T-helper 1 cell (primary cell): ENCODE measurements around the gene PCDH15.

Experiments
- DNase-seq, 5 donors: peaks; one replicate each; pipeline ENCODE4 v3.0.0-alpha.2; 2012 to 2020

The PCDH15 gene

DNA sequence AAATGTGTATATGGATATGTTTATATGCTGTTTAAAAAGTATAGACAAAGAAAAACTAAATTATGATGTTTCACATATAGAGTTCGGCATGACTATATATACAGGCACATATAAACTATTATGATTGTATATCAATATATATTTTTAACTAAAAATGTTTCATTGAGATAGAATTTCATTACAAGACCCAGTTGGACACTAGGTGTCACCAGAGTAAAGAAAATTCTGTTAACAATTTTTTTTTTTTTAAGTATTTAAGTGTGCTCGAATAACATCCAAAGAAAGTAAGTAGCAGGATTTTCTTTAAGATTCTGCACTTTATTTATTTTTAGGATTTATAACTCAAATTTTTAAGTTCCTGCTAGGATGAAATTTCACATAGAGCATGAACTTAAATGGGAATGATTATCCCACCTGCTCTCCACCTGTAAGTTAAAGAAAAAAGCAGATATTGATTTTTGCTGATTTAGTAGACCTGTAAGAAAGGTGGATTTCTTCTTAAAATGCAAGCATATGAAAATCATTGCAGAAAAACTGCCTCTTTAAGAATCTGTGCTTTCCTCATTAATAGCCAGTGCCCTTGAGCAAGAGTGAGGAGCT lies 961.5 kb downstream of the PCDH15 start:
- DNase-seq: no peak

DNA sequence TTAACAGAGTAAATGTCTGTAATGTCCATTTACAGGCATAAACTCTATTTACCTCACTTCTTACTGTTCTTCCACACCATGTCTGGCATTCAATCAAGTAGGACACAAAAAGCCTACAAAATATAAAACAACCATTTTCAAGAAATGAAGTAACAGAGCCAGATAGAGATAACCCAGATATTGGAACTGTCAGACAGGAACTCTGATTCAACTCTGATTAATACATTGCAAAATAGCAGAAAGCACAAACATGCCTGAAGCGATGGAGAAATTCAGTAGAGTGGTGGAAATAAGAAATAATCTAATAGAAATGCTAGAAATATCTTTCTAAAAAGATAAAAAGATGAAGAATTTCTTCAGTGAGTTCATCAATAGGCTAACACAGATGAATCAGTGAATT lies 964.4 kb downstream of the PCDH15 start:
- DNase-seq: no peak

DNA sequence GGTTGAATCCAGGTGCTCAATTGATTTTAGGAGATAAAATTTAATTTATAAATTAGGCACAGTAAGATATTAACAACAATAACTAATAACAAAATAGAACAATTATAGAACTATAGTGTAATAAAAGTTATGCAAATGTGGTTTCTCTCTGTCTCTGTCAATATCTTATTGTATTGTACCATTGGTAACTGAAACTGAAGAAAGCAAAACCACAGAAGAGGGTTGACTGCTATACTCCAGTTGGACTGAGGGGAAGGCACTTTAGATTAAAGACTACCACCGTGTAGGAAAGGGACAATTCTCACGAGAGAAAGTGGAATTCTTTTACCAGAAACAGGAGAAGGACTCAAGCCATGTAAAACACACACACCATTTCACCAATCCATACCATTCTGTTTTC lies 967.1 kb downstream of the PCDH15 start:
- DNase-seq: no peak

DNA sequence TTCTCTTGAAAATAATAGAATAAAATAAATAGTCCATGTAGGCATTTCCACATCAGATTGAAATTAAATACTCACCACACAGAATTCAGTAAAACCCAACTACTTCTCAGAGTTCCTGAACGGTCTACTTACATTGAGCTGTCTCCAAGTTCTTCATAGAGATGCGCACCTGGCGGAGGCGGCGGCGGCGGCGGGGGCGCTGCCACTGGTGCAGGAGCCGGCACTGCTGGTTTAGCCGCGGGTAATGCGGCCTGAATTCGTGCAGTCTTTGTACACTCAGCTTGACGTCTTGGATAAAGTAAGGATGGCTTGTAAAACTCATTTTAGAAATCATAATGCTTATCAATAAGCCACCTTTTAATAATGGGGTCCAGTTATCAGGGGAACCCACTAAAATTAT lies 973.8 kb downstream of the PCDH15 start:
- DNase-seq: no peak

DNA sequence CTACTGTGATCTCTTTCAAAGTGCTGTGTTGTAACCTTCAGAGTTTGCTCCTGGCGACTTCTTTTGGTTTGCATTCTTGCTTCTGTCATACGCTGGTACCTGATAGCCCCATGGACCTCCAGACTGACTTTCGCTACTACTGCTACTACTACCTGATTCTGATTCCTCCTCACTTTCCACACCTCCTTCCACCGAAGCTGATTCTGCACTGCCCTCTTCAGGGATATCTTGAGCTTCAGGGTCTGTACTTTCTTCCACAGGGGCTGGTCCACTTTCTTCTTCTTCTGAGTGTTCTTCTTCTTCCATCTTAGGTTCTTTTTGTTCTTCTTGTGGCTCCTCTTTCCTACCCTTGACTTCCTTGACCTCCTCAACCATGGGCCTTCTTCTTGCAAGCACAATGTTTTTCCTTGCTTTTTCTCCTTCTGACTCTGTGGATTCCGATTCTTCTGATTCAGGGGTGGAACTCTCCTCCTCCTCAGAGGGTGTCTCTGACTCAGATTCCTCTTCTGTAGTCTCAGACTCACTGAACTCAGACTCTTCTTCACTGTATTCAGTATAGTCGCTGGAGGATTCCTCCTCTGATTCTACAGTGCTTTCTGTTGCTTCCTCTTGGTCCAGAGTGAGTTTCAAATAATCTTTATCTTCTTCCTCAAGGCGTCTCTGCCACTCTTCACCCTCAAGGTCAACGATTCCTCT lies 992.2 kb downstream of the PCDH15 start:
- DNase-seq: no peak

DNA sequence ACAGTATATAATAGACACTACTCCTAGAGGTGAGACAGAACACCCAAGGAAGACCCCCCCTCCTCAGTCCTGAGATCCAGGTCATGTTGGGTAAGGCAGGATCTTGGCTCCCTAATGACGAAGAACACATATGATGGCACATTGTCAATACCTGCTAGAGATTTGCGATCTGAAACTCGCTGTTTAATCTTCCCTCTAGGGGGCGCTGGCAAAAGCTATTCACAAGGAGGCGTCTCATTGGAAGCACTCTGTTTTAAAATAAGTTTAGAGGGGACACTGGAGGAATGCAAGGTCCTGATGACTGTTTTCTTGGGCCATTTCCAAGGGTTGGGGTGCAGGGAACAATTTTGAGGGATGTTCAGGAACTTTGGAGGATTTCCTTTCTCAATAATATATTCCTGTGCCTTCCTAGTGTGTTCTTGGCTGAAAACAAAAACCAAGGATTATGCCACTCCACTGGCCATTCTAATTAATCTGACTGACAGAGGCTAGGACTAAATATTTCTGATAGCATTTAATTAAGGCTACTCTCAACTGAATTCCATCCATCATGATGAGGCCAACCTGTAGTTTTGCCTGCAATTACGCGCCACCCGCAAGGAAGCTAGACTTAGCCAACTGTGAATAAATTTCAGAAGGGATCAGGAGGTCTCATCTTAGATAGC lies 1014.7 kb downstream of the PCDH15 start:
- no peak for DNase-seq

DNA sequence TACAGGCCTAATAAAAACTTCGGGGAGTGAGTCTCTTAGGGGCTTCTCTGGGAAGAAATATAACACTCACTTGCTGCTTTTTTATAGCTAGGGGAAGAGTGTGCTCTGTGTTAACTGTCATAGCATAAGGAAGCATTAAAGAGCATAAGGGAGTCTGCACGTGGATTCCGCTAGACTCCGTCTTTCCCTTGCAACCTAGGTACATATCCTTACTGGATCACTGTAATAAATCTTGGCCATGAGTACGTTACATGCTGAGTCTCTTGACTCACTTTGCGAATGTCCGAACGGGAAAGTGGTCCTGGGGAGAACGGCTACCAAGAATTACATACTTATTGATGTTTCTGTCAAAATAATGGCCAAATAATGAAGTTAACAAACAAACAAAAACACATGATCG lies 1029.3 kb downstream of the PCDH15 start:
- no peak for DNase-seq

DNA sequence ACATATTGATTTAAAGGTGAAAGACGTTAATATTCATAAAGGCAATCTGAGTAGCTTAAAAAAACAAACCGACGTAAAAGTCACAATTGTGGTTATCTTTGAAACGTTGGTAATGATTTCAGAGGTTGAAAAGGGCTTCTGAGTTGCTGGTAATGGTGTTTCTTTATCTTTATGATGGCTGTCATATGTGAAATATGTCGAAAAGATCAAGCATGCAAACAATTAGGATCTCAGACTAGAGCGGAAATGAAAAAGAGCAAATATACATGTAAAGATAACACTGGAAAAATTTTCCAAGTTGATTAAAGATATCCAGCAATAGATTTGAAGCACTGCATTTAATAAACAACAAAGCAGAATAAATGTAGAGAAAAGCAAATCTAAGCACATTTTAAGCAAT lies 1030.1 kb downstream of the PCDH15 start:
- no peak for DNase-seq

DNA sequence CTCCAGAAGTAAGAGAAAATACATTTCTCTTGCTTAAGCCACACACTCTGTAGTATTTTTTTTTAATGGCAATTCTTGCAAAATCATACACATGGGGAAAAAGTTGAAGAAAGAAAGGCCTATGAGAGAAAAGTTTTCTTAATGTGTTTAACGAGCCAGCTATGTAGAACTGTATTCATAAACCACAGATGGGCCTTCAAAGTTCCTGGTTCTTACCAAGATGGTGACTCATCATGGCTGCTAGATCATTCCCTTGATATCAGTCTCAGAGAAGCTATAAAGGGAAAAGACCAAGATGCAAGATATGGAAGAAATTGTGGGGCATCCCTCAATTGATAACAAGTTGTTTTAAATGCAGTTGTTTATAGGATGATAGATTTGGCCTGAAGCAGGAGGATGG lies 1035.7 kb downstream of the PCDH15 start:
- no peak for DNase-seq

DNA sequence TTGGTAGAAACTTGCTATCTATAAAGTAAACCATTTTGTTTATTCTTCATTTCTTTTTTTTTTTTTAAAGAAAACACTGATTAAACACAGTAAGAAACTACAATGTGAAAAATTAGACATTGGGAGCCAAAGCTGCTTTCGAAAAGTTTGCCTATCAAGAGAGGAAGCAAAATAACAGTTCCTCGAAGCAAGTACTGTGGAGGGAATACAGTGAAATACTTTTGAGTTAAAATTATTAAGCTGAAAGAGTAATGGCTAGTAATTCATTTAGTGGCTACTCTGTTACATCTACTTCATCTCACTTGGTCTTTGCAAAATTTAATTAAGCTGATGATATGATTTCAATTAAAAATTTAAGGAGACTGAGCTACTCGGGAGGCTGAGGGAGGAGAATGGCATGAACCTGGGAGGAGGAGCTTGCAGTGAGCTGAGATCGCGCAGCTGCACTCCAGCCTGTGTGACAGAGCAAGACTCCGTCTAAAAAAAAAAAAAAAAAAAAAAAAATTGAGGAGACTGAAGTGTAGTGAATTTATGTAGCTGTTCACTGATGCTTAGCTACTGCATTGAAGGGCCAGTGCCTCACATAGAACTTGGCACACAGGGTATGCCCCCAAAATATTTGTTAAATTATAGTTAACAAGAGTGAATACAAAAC lies 1046.3 kb downstream of the PCDH15 start:
- no peak for DNase-seq
